Amniotic epithelial cell (primary cell): ENCODE data around the gene CYP2C19.
"Not testable (repeated sequence)": the region's sequence is repeated elsewhere in the genome, so short reads cannot be mapped to it uniquely, and the experiment has no call there.

ENCODE experiments used
- DNase-seq: peaks from one replicate; pipeline ENCODE4 v3.0.0-alpha.2; 2010; ENCODE audit warnings: low read depth

Gene CYP2C19

DNA sequence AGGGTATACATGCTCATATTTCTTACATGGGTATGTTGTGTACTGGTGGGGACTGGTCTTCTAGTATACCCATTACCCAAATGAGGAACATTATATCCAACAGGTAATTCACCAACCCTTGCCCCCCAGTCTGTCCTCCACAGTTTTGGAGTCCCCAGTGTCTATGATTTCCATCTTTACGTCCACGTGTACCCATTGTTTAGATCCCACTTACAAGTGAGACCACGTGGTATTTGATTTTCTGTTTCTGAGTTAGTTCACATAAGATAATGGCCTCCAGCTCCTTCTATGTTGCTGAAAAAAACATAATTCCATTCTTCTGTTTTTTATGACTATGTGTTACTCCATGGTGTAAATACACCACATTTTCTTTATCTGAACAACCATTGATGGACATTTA lies 126.6 kb downstream of the CYP2C19 start:
- no peak for DNase-seq

DNA sequence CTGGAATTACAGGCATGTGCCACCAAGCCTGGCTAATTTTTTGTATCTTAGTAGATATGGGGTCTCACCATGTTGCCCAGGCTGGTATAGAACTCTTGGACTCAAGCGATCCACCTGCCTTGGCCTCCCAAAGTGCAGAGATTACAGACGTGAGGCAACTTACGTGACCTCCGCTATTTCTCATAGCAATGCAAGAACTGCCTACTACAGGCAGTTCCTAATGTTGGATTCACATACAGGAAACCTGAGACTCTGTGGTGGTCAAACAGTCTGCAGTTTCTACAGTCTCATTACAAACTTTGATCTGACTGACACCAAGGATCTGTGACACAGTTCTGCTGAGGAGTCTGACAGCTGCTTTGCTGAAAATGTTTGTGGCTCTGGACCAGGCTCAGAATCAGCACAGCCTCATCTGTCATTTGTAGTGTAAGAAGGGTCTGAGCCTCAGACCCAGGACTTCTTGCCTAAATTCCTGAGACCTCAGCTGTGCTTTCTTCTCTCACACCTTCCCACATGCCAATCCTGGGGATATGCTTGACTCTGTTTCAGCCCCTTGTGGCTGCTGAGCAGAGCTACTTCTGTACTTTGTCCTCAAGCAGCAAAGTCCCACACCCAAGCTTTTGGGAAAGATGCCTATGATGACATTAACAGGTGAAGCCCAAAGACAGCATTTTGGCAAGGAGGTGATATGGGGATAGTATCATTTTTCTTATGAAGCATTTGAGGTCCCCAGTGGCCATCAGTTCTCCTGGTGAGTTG lies 128.0 kb downstream of the CYP2C19 start:
- DNase-seq, result no peak

DNA sequence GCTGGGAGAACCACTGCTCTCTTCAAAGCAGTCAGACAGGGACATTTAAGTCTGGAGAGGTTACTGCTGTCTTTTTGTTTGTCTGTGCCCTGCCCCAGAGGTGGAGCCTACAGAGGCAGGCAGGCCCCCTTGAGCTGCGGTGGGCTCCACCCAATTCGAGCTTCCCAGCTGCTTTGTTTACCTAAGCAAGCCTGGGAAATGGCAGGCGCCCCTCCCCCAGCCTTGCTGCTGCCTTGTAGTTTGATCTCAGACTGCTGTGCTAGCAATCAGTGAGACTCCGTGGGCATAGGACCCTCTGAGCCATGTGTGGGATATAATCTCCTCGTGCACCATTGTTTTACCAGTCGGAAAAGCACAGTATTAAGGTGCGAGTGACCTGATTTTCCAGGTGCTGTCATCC lies 135.9 kb downstream of the CYP2C19 start:
- DNase-seq, result not testable (repeated sequence)

DNA sequence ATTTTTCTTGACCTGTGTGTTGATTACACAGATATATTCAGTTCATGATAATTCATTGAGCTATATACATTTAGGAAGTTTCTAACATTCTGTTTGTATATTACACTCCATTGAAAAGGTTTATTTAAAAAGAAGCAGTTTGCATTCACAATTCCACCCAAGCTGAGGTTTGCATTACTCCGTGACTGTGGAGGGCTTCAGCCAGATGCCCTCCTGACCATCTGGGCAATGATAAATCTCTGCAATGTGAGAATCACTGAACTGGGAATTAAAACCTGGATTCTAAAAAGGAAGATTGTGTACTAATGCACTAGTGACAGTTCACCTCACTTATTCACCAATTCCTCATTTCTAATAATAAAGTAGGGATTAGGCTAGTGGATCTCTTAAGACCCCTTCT lies 139.6 kb downstream of the CYP2C19 start:
- no peak for DNase-seq

DNA sequence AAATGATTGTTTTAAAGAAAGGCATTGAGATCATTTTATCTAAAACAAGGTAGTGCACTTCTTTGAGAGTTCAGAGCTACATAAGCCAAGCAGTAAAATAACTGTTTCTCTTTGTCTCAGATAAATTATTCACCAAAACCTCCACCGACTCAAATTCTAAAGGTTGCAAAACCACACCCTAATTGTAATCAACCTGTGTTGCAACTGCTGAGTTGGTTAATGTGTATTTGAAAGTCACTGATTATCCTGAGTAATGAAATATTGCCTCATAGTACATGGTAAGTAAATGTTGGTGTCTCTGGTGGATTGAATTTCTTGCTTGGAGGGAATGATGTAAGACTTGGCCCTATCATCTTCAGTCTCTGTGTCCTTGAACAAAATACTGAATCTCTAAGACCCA lies 140.1 kb downstream of the CYP2C19 start:
- peak; percentile 27 for DNase-seq
